Mesendoderm (in vitro differentiated cells): ENCODE results near the gene ATP6V0C.

Experiments
- DNase-seq: peaks from one replicate; pipeline ENCODE4 v3.0.0; 2013
- H2AK5ac ChIP-seq: 2 replicates; pipeline ENCODE4 v1.6.1; 2013; ENCODE audit warnings: low read length, inconsistent platforms
- H2BK120ac ChIP-seq: 2 replicates; pipeline ENCODE4 v1.6.1; 2013; ENCODE audit warnings: low read depth, mild to moderate bottlenecking, low read length, moderate library complexity, mixed read lengths
- H2BK15ac ChIP-seq: replicated peaks from 2 replicates; pipeline ENCODE4 v1.6.1; 2013; ENCODE audit warnings: low read depth, mild to moderate bottlenecking, moderate library complexity
- H2BK5ac ChIP-seq: 2 replicates; pipeline ENCODE4 v1.6.1; 2013; ENCODE audit warnings: low read length, inconsistent platforms
- H3K18ac ChIP-seq: 2 replicates; pipeline ENCODE4 v1.6.1; 2013; ENCODE audit warnings: mild to moderate bottlenecking, low read length, mixed read lengths
- H3K23ac ChIP-seq: one replicate; pipeline ENCODE4 v1.6.1; 2013; ENCODE audit warnings: low read length
- H3K27ac ChIP-seq: 2 replicates; pipeline ENCODE4 v1.5.1; 2013; ENCODE audit warnings: low read depth, mild to moderate bottlenecking, inconsistent platforms, low read length, moderate library complexity
- H3K27me3 ChIP-seq: 2 replicates; pipeline ENCODE4 v1.6.1; 2013; ENCODE audit warnings: low read length, control low read depth, mild to moderate bottlenecking, inconsistent platforms; ENCODE audit not compliant: insufficient read depth, poor library complexity
- H3K36me3 ChIP-seq: 2 replicates; pipeline ENCODE4 v1.6.1; 2013; ENCODE audit warnings: low read length, inconsistent platforms; ENCODE audit not compliant: control insufficient read depth, insufficient read depth
- H3K4ac ChIP-seq: one replicate; pipeline ENCODE4 v1.6.1; 2013; ENCODE audit warnings: low read depth, mild to moderate bottlenecking, low read length, moderate library complexity
- H3K4me1 ChIP-seq: 2 replicates; pipeline ENCODE4 v1.6.1; 2013; ENCODE audit warnings: low read depth, low read length, inconsistent platforms; ENCODE audit not compliant: control insufficient read depth
- H3K4me2 ChIP-seq: 2 replicates; pipeline ENCODE4 v1.6.1; 2013; ENCODE audit warnings: low read length
- H3K4me3 ChIP-seq: 2 replicates; pipeline ENCODE4 v1.5.1; 2013; ENCODE audit warnings: mild to moderate bottlenecking, low read length
- H3K56ac ChIP-seq: one replicate; pipeline ENCODE4 v1.6.1; 2013; ENCODE audit warnings: low read length
- H3K79me1 ChIP-seq: 2 replicates; pipeline ENCODE4 v1.6.1; 2013; ENCODE audit warnings: low read length, inconsistent platforms
- H3K79me2 ChIP-seq: 2 replicates; pipeline ENCODE4 v1.6.1; 2013; ENCODE audit warnings: mild to moderate bottlenecking, low read length; ENCODE audit not compliant: control insufficient read depth, insufficient read depth
- H3K9ac ChIP-seq: 2 replicates; pipeline ENCODE4 v1.6.1; 2013; ENCODE audit warnings: low read length, inconsistent platforms
- H4K5ac ChIP-seq: one replicate; pipeline ENCODE4 v1.6.1; 2013; ENCODE audit warnings: low read length
- H4K8ac ChIP-seq: one replicate; pipeline ENCODE4 v1.6.1; 2013; ENCODE audit warnings: low read depth, mild to moderate bottlenecking, control low read depth, low read length, moderate library complexity
- WGBS: extraction: QIAGEN DNeasy Blood & Tissue Kit; methylation state at CpG from one replicate; pipeline ENCODE4 v1.1.7; 2013; ENCODE audit warnings: low lambda C conversion rate, missing lambda C conversion rate; ENCODE audit not compliant: insufficient coverage; ENCODE audit errors: extremely low coverage; 5-methylcytosine and 5-hydroxymethylcytosine counted together

Gene ATP6V0C

DNA sequence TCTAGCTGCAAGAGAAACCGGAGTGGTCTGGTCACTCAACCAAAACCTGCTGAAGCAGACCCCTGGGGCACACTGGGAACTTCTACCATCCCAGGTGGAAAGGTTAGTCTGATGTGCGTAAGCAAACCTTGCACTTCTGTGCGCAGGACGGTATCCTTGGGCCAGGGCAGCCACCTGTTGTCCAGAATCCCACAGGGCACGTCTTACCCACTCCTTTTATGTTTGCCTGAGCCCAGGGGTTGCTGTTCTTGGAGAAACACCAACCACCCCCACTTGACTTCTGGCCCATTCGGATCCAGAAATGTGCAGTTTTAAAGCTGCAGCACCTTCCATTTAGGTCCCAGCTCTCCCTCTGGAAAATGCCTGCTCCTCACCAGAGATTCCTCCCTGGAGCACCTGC lies 20.1 kb upstream of the ATP6V0C start:
- H3K27me3 ChIP-seq: no peaks in the 10 kb centered on the region

DNA sequence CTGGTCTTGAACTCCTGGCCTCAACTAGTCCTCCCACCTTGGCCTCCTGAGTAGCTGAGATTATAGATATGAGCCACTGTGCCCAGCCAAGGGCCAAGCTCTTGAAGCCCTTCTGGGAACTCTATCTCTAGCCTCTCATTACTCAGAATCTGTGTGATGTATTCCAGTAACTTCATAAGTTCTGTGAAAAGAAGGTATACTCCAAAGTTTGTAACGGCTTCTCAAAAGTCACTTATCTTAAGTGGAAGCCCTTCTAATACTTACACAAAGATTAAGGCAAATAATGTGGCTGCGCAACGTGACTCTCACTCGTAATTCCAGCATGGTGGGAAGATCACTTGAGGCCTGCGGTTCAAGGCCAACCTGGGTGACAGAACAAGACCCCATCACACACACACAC lies 19.1 kb upstream of the ATP6V0C start:
- no peak overlapping the region for H2BK120ac ChIP-seq
- no peaks in the 10 kb centered on the region for H3K79me1 ChIP-seq
- no peak overlapping the region for H3K18ac ChIP-seq
- H3K9ac ChIP-seq: no peak overlapping the region
- no peak overlapping the region for H4K8ac ChIP-seq
- H2AK5ac ChIP-seq: no peak overlapping the region
- no peaks in the 10 kb centered on the region for H3K79me2 ChIP-seq
- no peak overlapping the region for H2BK5ac ChIP-seq
- no peaks in the 10 kb centered on the region for H3K27me3 ChIP-seq
- no peak overlapping the region for H4K5ac ChIP-seq
- no peak overlapping the region for H2BK15ac ChIP-seq
- DNase-seq: no peak
- H3K4me1 ChIP-seq: no peaks in the 10 kb centered on the region
- no peak overlapping the region for H3K4me3 ChIP-seq
- no peaks in the 10 kb centered on the region for H3K36me3 ChIP-seq
- no CpG with 5 or more reads among the region's 5 CpGs for WGBS
- no peak overlapping the region for H3K4ac ChIP-seq
- H3K23ac ChIP-seq: no peak overlapping the region
- H3K27ac ChIP-seq: no peak overlapping the region
- no peak overlapping the region for H3K56ac ChIP-seq
- H3K4me2 ChIP-seq: no peak overlapping the region

More for the DNA sequence above, 20.1 kb upstream of the ATP6V0C start:
- Histone ChIP-seq H3K36me3 (no peaks in the 10 kb centered on the region), H3K18ac (no peak overlapping the region), H3K9ac (no peak overlapping the region), H3K23ac (no peak overlapping the region), H3K4me3 (no peak overlapping the region), H2BK5ac (no peak overlapping the region), H2BK15ac (no peak overlapping the region), H3K79me2 (no peaks in the 10 kb centered on the region), H3K4me2 (no peak overlapping the region), H2AK5ac (no peak overlapping the region), H3K4me1 (no peaks in the 10 kb centered on the region), H4K5ac (no peak overlapping the region), H3K79me1 (no peaks in the 10 kb centered on the region), H3K56ac (no peak overlapping the region), H3K4ac (no peak overlapping the region), H3K27ac (no peak overlapping the region), H2BK120ac (no peak overlapping the region), H4K8ac (no peak overlapping the region)
- no CpG with 5 or more reads among the region's 6 CpGs for WGBS
- DNase-seq: no peak

DNA sequence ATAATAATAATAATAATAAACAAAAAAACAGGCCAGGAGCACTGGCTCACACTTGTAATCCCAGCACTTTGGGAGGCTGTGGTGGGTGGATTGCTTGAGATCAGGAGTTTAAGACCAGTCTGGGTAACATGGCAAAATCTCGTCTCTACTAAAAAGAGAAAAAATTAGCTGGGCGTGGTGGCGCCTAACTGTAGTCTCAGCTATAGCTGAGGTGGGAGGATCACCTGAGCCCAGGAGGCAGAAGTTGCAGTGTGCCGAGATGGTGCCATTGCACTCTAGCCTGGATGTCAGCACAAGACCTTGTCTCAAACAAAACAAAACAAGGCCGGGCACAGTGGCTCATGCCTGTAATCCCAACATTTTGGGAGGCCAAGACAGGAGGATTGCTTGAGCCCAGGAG lies 18.7 kb upstream of the ATP6V0C start:
- no peak overlapping the region for H4K5ac ChIP-seq
- H3K4me2 ChIP-seq: no peak overlapping the region
- H2AK5ac ChIP-seq: no peak overlapping the region
- H4K8ac ChIP-seq: no peak overlapping the region
- no peak for DNase-seq
- no CpG with 5 or more reads among the region's 5 CpGs for WGBS
- H3K18ac ChIP-seq: no peak overlapping the region
- no peak overlapping the region for H3K9ac ChIP-seq
- H3K27ac ChIP-seq: no peak overlapping the region
- H3K4ac ChIP-seq: no peak overlapping the region
- no peak overlapping the region for H2BK5ac ChIP-seq
- H3K36me3 ChIP-seq: no peaks in the 10 kb centered on the region
- no peak overlapping the region for H2BK120ac ChIP-seq
- no peak overlapping the region for H3K4me3 ChIP-seq
- no peaks in the 10 kb centered on the region for H3K79me1 ChIP-seq
- H3K79me2 ChIP-seq: no peaks in the 10 kb centered on the region
- no peak overlapping the region for H2BK15ac ChIP-seq
- no peak overlapping the region for H3K56ac ChIP-seq
- H3K27me3 ChIP-seq: no peaks in the 10 kb centered on the region
- H3K4me1 ChIP-seq: no peaks in the 10 kb centered on the region
- no peak overlapping the region for H3K23ac ChIP-seq

DNA sequence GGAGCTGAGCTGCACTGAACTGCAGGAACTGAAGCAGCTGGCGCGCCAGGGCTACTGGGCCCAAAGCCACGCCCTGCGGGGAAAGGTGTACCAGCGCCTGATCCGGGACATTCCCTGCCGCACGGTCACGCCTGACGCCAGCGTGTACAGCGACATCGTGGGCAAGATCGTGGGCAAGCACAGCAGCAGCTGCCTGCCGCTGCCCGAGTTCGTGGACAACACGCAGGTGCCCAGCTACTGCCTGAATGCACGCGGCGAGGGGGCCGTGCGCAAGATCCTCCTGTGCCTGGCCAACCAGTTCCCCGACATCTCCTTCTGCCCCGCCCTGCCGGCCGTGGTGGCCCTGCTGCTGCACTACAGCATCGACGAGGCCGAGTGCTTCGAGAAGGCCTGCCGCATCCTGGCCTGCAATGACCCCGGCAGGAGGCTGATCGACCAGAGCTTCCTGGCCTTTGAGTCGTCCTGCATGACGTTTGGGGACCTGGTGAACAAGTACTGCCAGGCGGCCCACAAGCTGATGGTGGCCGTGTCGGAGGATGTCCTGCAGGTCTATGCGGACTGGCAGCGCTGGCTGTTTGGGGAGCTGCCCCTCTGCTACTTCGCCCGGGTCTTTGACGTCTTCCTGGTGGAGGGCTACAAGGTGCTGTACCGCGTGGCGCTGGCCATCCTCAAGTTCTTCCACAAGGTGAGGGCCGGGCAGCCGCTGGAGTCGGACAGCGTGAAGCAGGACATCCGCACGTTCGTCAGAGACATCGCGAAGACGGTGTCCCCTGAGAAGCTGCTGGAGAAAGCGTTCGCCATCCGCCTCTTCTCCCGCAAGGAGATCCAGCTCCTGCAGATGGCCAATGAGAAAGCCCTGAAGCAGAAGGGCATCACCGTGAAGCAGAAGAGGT lies 17.3 kb upstream of the ATP6V0C start:
- H3K18ac ChIP-seq: no peak overlapping the region
- H3K4me2 ChIP-seq: no peak overlapping the region
- H3K27ac ChIP-seq: no peak overlapping the region
- H2AK5ac ChIP-seq: no peak overlapping the region
- no peak overlapping the region for H4K5ac ChIP-seq
- H3K36me3 ChIP-seq: no peaks in the 10 kb centered on the region
- H2BK120ac ChIP-seq: no peak overlapping the region
- no peaks in the 10 kb centered on the region for H3K27me3 ChIP-seq
- no peaks in the 10 kb centered on the region for H3K4me1 ChIP-seq
- no peak overlapping the region for H2BK5ac ChIP-seq
- DNase-seq: no peak
- no peaks in the 10 kb centered on the region for H3K79me1 ChIP-seq
- no peak overlapping the region for H3K4me3 ChIP-seq
- H3K4ac ChIP-seq: no peak overlapping the region
- H3K9ac ChIP-seq: no peak overlapping the region
- H3K23ac ChIP-seq: no peak overlapping the region
- no peak overlapping the region for H3K56ac ChIP-seq
- H3K79me2 ChIP-seq: no peaks in the 10 kb centered on the region
- WGBS: no CpG with 5 or more reads among the region's 62 CpGs
- no peak overlapping the region for H4K8ac ChIP-seq
- no peak overlapping the region for H2BK15ac ChIP-seq

DNA sequence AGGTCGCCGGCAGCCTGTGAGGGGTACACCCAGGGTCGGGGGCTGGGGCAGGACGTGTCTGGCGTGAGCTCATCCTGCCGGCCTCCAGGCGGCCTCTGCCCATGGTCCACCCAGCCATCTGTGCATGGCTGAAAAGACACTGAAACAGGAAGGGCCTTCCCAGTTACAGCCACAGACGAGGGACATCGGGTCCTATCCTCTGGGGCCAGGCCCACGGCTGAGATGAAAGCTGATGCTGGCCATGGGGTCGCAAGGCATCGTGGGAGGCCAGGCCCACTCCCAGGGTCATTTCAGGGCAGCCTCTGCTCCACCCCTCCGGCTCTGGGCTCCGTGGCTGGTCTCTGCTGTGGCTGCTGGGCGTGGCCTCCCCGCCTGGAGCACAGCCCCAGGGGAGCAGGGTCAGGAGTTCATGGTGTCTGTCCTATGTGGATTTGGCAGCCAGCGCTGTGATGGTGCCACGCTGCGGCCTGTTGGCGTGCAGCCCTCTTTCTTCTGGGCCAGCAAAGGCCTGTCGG lies 16.6 kb upstream of the ATP6V0C start:
- Histone ChIP-seq H3K27me3 (no peaks in the 10 kb centered on the region), H3K27ac (no peak overlapping the region)
- WGBS: no CpG with 5 or more reads among the region's 21 CpGs

More for the DNA sequence above, 16.6 kb upstream of the ATP6V0C start:
- H4K8ac ChIP-seq: no peak overlapping the region
- H2BK15ac ChIP-seq: no peak overlapping the region
- H3K79me1 ChIP-seq: no peaks in the 10 kb centered on the region
- no peak overlapping the region for H2BK120ac ChIP-seq
- DNase-seq: no peak
- no peak overlapping the region for H2BK5ac ChIP-seq
- no peak overlapping the region for H4K5ac ChIP-seq
- H3K9ac ChIP-seq: no peak overlapping the region
- no peak overlapping the region for H3K4ac ChIP-seq
- no peak overlapping the region for H3K4me3 ChIP-seq
- H3K18ac ChIP-seq: no peak overlapping the region
- no peaks in the 10 kb centered on the region for H3K79me2 ChIP-seq
- no peaks in the 10 kb centered on the region for H3K36me3 ChIP-seq
- no peaks in the 10 kb centered on the region for H3K4me1 ChIP-seq
- no peak overlapping the region for H3K4me2 ChIP-seq
- H3K23ac ChIP-seq: no peak overlapping the region
- H2AK5ac ChIP-seq: no peak overlapping the region
- H3K56ac ChIP-seq: no peak overlapping the region
